ENCODE measurements around the gene PLXNA4.

DNA sequence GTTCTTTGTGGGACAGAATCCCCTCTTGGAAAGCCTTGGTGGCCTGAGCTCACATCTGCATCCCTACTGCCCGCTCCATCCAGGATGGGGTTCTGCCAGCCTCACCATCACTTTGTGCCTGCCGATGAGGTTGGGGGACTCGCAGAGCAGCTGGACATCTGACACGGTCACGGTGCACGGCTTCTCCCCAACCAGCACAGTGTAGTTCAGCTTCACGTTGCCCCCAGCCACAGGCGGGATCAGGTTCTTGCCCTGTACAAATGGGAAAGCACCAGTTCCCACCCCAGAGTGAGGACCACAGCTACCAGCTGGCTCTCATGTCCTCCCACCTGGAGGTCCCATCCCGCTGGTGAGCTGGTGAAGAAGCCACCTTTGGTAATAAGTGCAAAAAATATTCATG, 395.8 kb downstream of the PLXNA4 start:
- TF ChIP-seq, protein P1, sequence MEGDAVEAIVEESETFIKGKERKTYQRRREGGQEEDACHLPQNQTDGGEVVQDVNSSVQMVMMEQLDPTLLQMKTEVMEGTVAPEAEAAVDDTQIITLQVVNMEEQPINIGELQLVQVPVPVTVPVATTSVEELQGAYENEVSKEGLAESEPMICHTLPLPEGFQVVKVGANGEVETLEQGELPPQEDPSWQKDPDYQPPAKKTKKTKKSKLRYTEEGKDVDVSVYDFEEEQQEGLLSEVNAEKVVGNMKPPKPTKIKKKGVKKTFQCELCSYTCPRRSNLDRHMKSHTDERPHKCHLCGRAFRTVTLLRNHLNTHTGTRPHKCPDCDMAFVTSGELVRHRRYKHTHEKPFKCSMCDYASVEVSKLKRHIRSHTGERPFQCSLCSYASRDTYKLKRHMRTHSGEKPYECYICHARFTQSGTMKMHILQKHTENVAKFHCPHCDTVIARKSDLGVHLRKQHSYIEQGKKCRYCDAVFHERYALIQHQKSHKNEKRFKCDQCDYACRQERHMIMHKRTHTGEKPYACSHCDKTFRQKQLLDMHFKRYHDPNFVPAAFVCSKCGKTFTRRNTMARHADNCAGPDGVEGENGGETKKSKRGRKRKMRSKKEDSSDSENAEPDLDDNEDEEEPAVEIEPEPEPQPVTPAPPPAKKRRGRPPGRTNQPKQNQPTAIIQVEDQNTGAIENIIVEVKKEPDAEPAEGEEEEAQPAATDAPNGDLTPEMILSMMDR (IDR thresholded peaks at IDR 0.05 in 8 of 11, conservative IDR thresholded peaks at IDR 0.05 in 3 of 11), result no peak
- TF ChIP-seq POLR2AphosphoS5 (IDR thresholded peaks at IDR 0.05) (no peak), POLR2A (IDR thresholded peaks at IDR 0.05) (no peak)
